ENCODE results near the gene OTOA.
"Not testable (repeated sequence)": the region's sequence is repeated elsewhere in the genome, so short reads cannot be mapped to it uniquely, and the experiment has no call there.

OTOA gene

DNA sequence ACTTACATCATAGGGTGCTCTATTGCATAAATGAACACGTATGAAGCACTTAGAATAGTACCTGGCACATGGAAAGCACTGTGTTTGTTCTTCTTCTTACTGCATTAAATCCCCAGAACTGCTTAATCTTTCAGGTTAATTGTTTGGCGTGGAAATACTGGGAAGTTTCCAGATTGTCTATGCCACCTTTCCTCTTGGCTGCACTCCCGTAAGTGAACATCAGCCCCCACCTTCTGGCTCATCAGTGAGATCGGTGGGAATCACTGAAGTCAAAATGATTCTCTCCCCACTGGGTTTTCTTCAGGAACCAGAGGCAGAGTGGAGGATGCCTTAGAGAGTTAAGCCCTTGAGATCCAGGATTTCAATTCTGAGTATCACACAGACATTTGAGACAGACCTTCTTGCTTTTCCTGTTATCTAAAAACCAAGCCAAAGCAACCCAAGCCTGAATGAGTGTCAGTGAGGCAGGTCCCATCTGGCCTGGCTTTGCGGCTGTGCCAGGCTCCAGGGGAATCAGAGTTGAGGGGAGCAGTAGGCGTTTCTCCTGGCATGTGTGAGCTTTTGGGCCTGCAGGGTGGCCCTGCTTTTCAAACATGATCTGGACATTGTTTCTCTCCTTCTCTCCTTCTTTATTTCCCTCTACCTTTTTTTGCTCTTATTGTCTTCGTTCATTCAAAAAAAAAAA is 59.1 kb downstream of the OTOA start:
- DNase-seq (ENCODE audit: low read depth in 2 of 2) = no peak

DNA sequence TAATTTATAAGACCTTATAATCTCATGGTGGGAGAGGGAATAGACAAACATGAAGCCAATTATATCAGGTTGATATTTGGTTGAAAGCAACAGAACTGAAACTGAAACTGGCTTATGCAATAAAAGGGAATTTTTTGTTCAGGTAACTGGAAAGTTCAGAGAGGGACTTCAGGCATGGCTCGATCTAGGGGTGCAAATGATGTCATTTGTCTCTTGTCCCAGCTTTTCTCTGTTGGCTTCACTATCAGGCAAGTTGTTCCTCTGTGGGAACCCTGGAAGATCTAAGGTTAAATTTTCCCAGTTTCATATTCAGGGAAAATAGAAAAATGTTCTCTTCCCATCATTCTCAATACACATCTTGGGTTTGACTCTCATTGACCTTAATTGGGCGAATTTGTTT is 59.8 kb downstream of the OTOA start:
- DNase-seq (ENCODE audit: low read depth in 2 of 2) = no peak

DNA sequence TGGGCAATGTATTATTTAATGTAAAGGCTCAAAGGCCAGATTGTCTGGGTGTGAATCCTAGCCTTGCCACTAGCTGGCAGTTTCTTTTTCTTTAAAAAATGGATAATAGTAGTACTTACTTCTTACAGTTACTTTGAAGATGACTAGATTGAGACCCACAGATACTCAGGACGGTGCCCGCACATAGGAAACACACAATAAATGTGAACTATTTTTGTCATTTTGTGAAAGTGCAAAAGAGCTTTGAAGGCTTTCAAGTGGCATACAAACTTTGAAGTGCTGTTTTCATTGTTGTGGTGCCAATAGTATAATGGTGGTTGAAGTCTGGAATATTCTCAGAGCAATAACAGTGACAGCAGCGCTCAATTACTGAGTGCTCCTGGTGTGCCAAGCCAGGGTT is 63.6 kb downstream of the OTOA start:
- DNase-seq (ENCODE audit: low read depth in 2 of 2) = no peak

DNA sequence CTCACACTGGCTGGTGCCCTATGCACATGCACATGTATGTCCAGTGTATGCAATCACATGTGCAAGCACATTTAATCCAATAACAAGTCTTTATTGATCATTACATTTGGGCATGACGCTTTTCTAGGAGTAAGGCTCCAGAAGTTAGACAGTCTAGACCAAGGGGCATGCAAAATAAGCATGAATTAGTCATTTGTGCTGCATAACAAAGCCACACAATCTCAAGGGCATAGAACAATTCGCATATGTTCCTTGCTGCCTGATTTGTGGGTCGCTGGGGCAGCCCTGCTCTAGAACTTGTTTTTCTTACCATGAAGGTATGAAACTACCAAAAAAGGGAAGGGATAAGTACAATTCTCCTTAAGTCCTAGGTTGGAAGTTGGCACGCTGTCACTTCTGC is 67.5 kb downstream of the OTOA start:
- DNase-seq (ENCODE audit: low read depth in 2 of 2) = not testable (repeated sequence)

DNA sequence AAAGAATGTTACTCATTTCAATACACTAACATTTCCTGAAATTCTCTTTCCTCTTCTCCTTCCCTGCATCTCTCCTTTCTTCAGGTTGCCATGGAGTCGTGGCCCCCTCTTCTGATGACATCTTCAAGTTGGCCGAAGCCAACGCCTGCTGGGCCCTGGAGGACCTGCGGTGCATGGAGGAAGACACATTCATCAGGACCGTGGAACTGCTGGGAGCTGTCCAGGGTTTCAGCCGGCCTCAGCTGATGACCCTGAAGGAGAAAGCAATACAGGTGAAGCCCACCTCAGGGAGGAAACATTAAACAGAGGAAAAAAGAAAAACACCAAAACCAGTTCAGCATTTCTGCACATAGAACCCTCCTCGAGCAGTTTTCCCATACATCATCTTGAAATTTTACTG is 76.9 kb downstream of the OTOA start:
- not testable (repeated sequence) for DNase-seq (ENCODE audit: low read depth in 2 of 2)

DNA sequence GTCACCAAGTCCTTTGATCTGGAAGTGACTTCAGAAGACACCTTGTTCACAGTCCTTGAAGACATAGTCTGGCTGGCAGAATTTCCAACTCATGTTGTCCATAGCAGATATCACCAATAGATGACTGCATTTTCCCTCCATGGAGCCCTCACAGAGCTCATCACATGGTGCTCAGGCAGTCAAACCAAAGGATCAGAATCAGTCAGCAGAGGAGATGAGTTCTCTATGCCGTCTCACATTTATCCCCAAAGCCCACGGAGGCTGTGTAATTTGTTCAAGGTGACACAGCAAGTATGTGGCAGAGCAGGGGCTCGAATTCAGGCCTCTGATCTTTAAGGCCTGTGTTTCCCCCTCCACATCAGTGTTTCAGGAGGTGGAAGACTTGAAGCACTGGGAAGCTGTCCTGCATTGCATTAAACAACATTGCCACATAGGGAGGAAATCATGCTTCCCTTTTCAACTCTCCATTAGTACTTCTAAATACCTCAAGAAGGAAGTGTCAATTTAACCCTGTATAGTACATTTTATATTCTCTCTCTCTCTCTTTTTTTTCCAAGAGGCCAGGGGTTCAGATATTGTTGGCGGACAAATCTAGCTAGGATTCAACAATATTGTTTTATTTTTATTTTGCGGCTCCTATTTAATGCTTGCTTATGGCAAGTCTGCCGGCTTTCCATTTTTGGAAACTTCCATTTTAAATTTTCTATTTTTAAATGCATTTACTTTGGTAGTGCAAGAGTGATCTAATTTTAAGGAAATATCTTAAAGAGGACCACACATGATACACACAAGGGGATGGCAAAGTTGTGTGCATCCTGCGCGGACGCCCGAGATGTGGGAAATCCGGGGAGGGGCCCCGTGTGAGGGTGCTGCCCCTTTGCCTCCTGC is 92.7 kb downstream of the OTOA start:
- not testable (repeated sequence) for DNase-seq (ENCODE audit: low read depth in 2 of 2)

DNA sequence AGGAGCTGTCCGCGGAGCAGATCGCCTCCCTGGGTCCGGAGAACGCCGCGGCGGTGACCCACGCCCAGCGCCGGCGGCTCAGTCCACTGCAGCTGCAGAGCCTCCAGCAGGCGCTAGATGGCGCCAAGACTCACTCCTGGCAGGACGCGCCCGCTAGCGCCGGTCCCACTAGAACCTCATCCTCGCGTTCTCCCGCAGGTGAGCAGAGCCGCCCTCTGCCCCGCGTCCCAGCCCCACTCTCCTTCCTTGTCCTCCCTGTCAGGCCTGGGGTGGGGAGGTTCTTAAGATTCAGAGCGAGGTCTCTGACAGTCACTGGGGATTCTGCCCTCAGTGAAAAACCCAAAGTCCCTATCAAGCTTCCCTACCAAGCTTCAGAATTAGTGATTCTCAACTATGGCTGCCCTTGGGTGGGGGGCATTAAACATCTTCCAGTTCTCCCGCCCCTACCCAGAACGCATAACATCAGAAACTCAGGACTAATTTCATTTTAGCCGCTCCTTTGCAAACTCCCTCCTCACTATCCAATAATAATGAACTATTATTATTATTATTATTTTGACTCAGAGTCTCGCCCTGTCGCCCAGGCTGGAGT is 93.4 kb downstream of the OTOA start:
- not testable (repeated sequence) for DNase-seq (ENCODE audit: low read depth in 2 of 2)

DNA sequence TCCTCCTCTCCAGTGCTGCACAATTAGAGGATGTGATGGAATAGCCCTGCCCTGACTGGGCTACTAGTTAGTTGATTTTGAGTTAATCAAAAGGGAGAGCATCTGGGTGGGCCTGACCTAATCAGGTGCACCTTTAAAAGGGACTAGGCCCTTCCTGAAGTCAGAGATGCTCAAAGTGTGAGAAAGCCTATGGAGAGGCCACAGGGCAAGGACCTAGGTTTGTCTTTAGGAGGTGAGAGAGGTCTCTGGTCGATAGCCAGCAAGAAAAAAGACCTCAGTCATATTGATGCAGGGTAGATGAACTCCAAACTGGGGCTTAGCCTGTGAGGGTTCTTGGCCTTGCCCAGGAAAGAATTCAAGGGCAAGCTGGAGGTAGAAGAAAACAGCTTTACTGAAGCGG is 104.5 kb downstream of the OTOA start:
- not testable (repeated sequence) for DNase-seq (ENCODE audit: low read depth in 2 of 2)

DNA sequence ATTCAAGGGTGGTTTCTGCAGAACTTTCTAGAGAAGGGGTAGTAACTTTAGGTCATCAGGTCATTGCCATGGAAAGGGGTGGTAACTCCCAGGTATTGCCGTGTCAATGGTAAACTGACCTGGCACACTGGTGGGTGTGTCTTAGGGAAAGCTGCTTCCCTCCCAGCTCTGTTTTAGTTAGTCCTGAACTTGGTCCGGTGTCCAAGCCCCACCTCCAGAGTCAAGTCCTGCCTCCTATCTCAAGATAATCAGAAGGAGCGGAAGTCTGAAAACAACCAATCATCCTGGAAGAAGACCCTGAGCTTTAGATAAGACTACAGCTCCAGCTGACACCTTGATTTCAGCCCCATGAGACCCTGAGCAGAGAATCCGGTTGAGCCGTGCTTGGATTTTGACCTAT is 105.0 kb downstream of the OTOA start:
- DNase-seq (ENCODE audit: low read depth in 2 of 2) = not testable (repeated sequence)

DNA sequence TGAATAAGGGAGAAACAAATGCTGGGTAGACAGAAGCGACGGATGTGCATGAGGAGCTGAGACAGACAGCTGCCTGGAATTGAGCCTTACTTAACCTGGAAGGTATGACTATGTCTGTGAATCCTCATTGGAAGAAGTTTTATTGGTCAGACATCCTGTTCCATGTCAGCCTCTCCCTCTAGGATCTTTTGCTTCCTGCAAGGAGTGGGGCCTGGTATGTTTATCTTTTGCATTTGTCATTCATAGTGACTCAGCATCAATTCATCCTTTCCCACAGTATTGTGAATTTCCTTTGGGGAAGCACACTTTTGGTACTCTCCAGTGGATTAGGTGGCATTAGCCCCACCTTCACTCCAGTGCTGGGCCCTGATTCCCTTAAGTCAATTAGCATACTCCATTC is 105.5 kb downstream of the OTOA start:
- not testable (repeated sequence) for DNase-seq (ENCODE audit: low read depth in 2 of 2)

DNA sequence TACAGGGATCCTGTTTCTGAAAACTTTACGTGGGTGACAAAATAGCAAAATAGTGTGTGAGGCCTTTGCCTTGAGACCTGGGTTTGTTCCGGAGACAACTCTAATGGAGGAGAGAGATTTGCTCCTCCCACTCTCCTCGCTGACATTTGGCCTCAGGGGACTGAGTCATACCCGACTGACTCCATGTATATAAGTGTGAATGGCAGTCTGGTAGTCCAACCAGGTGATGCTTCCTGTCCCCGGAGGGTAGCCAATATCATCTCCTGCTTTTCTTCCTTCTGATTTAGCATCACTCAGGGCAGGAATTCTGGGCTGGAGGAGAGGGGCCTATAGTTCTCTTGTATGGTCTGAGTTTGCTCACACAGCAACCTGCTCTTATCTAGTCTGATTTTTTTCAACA is 106.8 kb downstream of the OTOA start:
- DNase-seq (ENCODE audit: low read depth in 2 of 2) = not testable (repeated sequence)

DNA sequence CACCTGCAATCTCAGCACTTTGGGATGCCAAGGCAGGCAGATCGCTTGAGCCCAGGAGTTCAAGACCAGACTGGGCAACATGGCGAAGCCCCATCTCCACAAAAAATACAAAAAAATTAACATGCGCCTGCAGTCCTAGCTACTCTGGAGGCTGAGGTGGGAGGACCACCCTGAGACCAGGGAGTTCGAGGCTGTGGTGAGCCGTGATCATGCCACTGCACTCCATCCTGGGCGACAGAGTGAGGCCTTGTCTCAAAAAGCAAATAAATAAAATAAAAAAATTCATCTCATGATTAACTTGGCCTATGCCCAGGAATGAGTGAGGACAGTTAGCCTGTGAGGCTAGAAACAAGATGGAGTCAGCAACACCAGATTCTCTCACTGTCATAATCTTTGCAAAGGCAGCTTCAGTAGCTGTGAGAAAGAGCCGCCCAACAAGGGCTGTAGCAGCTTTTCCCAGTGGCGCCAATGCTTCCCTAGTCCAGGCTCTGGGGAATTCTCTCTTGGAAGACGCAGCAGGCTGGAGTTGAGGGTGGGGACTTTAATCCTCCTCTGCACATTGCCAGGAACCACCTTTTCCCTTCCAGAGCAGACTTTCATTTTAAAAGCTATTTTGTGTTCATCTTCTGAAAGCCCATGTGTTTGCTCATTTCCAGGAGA is 108.9 kb downstream of the OTOA start:
- DNase-seq (ENCODE audit: low read depth in 2 of 2) = not testable (repeated sequence)

DNA sequence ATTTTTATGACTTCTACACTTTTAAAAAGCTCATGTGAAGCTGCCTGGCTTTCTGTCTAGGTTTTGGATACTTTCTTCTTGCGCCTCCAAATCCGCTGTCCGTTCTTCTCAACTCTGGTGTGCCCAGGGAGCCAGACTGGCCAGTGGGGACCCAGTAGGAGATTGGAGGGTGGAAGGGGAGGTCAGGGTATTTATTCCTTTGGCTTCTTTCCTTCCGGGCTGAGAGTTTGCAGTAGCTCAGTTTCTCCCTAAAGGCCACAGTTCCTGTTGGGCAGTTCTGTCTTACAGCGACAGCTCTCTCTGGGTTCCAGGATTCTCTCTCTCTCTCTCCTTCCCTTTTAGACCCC is 109.4 kb downstream of the OTOA start:
- DNase-seq (ENCODE audit: low read depth in 2 of 2) = not testable (repeated sequence)

DNA sequence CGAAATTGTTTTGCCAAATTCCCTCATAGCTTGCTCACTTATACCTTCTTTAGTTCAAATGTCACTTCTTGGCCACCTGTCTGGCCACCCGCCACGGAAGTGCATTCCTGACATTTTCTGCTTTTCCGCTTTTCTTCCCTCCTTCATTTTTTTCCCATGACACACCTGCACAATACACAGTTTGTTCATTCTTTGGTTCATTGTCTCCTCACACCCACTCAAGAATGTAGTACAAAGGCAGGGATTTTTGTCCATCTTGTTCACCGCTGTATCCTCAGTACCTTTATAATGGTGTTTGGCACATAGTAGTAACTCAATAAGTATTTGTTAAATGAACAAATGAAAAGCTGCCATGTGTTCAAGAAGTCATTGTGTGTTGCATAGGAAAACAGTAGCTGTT is 116.8 kb downstream of the OTOA start:
- DNase-seq (ENCODE audit: low read depth in 2 of 2) = not testable (repeated sequence)

DNA sequence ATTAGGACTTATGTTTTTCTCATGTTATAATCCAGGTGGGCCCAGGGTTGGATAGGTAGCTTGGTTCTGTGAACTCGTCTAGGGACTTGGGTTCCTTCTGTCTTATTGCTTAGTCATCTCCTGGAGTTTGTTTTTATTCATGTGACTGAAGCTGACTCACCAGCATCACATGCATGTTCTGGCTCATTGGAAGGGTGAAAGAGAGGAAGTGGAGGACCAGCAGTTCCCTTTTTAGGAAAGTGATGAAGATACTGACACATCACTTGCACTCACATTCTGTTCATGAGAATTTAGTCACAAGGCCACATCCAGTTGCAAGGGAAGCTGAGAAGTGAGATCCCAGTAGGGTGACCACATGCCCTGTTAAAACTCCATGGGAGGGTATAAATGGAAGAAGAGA is 126.7 kb downstream of the OTOA start:
- DNase-seq (ENCODE audit: low read depth in 2 of 2) = not testable (repeated sequence)

DNA sequence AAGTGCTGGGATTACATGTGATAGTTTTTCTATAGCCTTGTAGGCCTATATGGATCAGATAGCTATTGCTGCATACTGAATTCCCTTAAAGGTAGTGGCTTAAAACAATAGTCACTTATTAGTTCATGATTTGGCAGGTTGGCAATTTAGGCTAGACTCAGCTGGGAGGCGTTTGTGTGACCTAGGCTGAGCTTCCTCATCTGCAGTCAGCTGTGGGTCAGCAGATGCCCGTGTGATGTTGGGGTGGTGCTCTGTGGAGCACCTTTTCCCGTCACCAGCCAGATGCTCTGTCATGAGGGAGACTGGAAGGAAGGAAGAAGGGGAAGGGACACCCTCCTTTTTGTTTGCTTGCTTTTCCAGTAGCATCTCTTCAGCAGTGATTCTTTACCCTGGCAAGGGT is 129.5 kb downstream of the OTOA start:
- DNase-seq (ENCODE audit: low read depth in 2 of 2) = not testable (repeated sequence)

DNA sequence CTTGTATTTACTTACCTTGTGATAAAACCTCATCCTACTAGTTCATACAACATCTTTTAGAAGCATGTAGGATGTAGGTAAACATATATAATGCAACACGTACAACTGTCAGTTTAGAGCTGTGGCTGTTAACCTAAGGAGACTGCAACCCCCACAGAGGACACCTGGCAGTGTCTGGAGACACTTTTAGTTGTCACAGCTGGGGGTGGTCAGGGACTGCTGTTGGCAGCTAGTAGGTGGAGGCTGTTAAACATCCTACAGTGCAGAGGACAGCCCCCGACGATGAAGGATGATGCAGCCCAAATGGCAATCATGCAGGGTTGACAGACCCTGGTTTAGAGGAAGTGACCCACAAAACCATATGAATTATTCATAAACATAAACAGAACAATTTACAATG is 134.8 kb downstream of the OTOA start:
- DNase-seq (ENCODE audit: low read depth in 2 of 2) = not testable (repeated sequence)

DNA sequence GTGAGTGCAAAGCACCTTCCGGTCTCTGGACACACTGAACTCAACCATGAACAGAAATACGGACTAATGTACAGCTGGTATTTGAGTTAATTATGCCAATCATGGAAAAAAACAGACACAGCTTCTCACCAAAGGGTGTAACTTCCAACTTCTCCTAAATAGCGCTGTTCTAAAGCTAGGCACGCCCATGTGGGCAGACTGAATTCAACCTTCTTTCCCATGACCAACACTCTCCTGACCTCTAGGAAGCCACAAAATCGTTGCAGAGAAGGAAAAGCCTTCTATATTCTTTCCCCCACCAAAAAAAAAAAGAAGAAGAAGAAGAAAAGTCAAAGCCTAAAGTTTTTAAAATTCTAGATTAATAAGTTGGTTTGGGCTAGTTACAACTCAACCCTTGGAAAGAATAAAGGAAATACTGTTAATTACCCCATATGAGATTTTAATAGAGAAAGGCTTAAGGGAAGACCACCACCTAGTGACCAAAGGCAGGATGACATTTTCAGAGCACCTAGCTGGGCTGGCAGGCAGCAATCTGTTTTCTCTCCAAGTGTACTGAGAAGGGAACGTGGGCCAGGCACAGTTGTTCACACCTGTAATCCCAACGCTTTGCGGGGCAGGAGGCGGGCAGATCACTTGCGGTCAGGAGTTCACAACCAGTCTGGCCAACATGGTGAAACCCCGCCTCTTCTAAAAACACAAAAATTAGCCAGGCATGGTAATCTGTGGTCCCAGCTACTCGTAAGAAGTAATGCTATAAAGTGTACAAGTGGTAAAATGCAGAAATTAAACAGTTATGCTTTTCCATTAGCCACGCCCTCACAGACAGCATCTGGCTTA is 138.0 kb downstream of the OTOA start:
- not testable (repeated sequence) for DNase-seq (ENCODE audit: low read depth in 2 of 2)

DNA sequence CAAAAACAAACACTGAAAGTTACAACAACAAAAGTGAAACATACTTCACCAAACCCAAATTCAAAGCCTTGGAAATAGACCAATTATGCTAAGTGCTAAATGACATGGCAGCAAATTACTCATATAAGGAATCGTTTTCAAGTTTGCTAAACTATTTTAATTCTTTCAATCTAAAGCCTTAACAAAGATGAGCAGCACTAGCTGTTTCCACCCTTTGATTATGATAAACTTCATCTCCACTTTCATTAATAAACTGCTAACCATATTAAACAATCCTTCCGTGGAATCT is 138.6 kb downstream of the OTOA start:
- DNase-seq (ENCODE audit: low read depth in 2 of 2) = not testable (repeated sequence)

Data from activated CD8-positive, alpha-beta memory T cell treated with anti-CD3 and anti-CD28 coated beads for 4 hours (primary cell).